ENCODE measurements around the gene COL4A6.

DNA sequence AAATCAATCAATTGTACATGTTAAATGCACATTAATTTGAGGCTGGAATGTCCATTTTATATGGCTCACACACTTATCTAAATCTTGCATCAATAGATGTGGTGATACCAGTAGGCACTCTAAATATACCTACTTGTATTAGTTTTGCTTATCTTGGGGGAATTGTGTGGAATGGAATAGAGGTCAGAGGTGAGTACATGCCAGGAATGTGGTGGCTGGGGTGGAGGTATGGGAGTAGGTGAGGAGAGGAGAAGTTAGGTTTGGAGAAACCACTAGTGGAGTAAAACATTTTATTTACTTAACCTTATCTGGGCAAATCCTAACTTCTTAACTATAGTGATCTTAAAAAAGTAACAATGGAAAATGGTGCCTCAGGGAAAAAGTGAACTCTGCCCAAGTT is 183.6 kb downstream of the COL4A6 start:
- TF ChIP-seq POLR2A (IDR thresholded peaks at IDR 0.05), result no peak
- TF ChIP-seq, protein P1, sequence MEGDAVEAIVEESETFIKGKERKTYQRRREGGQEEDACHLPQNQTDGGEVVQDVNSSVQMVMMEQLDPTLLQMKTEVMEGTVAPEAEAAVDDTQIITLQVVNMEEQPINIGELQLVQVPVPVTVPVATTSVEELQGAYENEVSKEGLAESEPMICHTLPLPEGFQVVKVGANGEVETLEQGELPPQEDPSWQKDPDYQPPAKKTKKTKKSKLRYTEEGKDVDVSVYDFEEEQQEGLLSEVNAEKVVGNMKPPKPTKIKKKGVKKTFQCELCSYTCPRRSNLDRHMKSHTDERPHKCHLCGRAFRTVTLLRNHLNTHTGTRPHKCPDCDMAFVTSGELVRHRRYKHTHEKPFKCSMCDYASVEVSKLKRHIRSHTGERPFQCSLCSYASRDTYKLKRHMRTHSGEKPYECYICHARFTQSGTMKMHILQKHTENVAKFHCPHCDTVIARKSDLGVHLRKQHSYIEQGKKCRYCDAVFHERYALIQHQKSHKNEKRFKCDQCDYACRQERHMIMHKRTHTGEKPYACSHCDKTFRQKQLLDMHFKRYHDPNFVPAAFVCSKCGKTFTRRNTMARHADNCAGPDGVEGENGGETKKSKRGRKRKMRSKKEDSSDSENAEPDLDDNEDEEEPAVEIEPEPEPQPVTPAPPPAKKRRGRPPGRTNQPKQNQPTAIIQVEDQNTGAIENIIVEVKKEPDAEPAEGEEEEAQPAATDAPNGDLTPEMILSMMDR (IDR thresholded peaks at IDR 0.05), result no peak

Data from adrenal gland (tissue), 5 donors.